Transverse colon (tissue), 4 donors: ENCODE measurements around the gene ZNF581. TPM values are rescaled to one million over a fixed set of nuclear protein-coding genes. Genes with fewer than 3 reads are reported as not detected.

Experiments used
- DNase-seq: peaks from one replicate; pipeline ENCODE4 v3.0.0-alpha.2; 2019
- H3K27ac ChIP-seq, 4 donors: fragments of 200-600 bp; sonication (generic); 2 replicates each; pipeline ENCODE4 v1.5.1; 2016 to 2018; ENCODE audit warnings: inconsistent platforms in 4 of 4
- H3K27me3 ChIP-seq: fragments of 200-600 bp; sonication (generic); 2 replicates; pipeline ENCODE4 v1.5.1; 2017; ENCODE audit warnings: inconsistent platforms
- H3K36me3 ChIP-seq, 4 donors: fragments of 200-600 bp; sonication (generic); 2 replicates each; pipeline ENCODE4 v1.5.1; 2017 to 2019; ENCODE audit warnings: inconsistent platforms in 4 of 4
- H3K4me1 ChIP-seq, 4 donors: fragments of 200-600 bp; sonication (generic); 2 replicates each; pipeline ENCODE4 v1.5.1; 2017 to 2020; ENCODE audit warnings: inconsistent platforms in 4 of 4
- H3K4me3 ChIP-seq, 4 donors: fragments of 200-600 bp; sonication (generic); 1 replicate in 1 of 4; 2 replicates in 3 of 4; pipeline versions ENCODE4 v1.5.1 to v1.6.1; 2017 to 2019; ENCODE audit warnings: inconsistent platforms in 4 of 4
- H3K9me3 ChIP-seq, 2 donors: fragments of 200-600 bp; sonication (generic); 2 replicates each; pipeline ENCODE4 v1.5.1; 2017 to 2019; ENCODE audit warnings: inconsistent platforms in 2 of 2
- CTCF ChIP-seq, 5 experiments: fragments of 200-600 bp in 3 of 5; fragments of 450-650 bp in 2 of 5; sonication (generic) in 3 of 5; IDR thresholded peaks; 1 replicate in 2 of 5; 2 replicates in 3 of 5; pipeline ENCODE4 v1.5.1; 2016 to 2017; ENCODE audit warnings: antibody characterized with exemption in 5 of 5, inconsistent platforms in 3 of 5, mild to moderate bottlenecking in 2 of 5, moderate library complexity in 1 of 5
- EP300 ChIP-seq: sonication (generic); formaldehyde crosslinking; IDR thresholded peaks from one replicate; pipeline ENCODE4 v1.6.1; 2017; ENCODE audit warnings: antibody characterized with exemption, low read depth
- POLR2A ChIP-seq: fragments of 450-650 bp; IDR thresholded peaks from one replicate; pipeline ENCODE4 v1.6.1; 2016; ENCODE audit warnings: antibody characterized with exemption, mild to moderate bottlenecking, moderate library complexity
- POLR2AphosphoS5 ChIP-seq, 3 donors: sonication (generic); formaldehyde crosslinking; IDR thresholded peaks; one replicate each; pipeline ENCODE4 v1.6.1; 2016; ENCODE audit warnings: antibody characterized with exemption in 3 of 3
- WGBS, 2 donors: methylation state at CpG; one replicate each; pipeline ENCODE4 v1.1.5; 2018; ENCODE audit warnings: low coverage in 1 of 2; 5-methylcytosine and 5-hydroxymethylcytosine counted together
- in situ Hi-C, 4 donors: fragments of 200-750 bp; cut with MboI; loops; one replicate each; pipeline versions ENCODE4 v1.15.0 to v1.15.1; 2017; ENCODE audit warnings: low sequenced_read_pairs in 3 of 4, low pct_ligation_motif_present in 1 of 4, low pct_unique_long_range_greater_than_20kb in 1 of 4
- intact Hi-C: fragments of 100-400 bp; cut with DNase I; formaldehyde crosslinking; loops from one replicate; pipeline ENCODE4 v1.15.1; 2023; ENCODE audit warnings: low total_unique reads
- total RNA-seq, 4 donors: library from RNA; depleted of rRNA; stranded (reverse); fragments of >200 nt; gene quantifications; one replicate each; pipeline ENCODE4 v1.1.0, GENCODE V29; 2016

ZNF581 gene
- total RNA-seq, 4 donors from 2014 or later = 4.1 to 19.7 (median 10.0) TPM

- no peak for TF ChIP-seq CTCF (IDR thresholded peaks at IDR 0.05)
- TF ChIP-seq POLR2A = no peak
- TF ChIP-seq EP300 = no peak
- TF ChIP-seq POLR2AphosphoS5 (IDR thresholded peaks at IDR 0.05) = no peak
- peaks cover 0 to 20% (median 5%) of the 10 kb centered on the region in 4 donors for H3K36me3 ChIP-seq
- intact Hi-C loops (loop anchor here (10.0 kb wide), 1 partner anchor 272 kb away; the partner anchor contains the start of genes RPL28 and TMEM238), in situ Hi-C loops (no loop called here)
- peaks cover 32 to 49% (median 41%) of the 10 kb centered on the region in 4 donors for H3K4me1 ChIP-seq
- DNase-seq = no peak
- H3K4me3 ChIP-seq = peak overlapping the region in 2 of 4 donors; percentile 66 to 93
- WGBS, 2 donors = 6 to 22% methylated on average over 3 to 18 of the region's 18 CpGs
- H3K27me3 ChIP-seq = no peaks in the 10 kb centered on the region
- peak overlapping the region in 2 of 4 donors; percentile 9 to 18 for H3K27ac ChIP-seq
- H3K9me3 ChIP-seq = no peaks in the 10 kb centered on the region
These were observed 13.7 kb downstream of the ZNF581 start for GRCh38 chr19:55656988-55657747.

- in situ Hi-C loops = no loop called here
- Histone ChIP-seq H3K4me3 (no peak overlapping the region), H3K9me3 (no peaks in the 10 kb centered on the region), H3K36me3 (peaks cover 0 to 38% (median 16%) of the 10 kb centered on the region in 4 donors), H3K27me3 (no peaks in the 10 kb centered on the region), H3K4me1 (peaks cover 32 to 41% (median 37%) of the 10 kb centered on the region in 4 donors), H3K27ac (no peak overlapping the region)
- 87% methylated on average over 36 of the region's 37 CpGs; no CpG with 5 or more reads in 1 of the 2 donors for whole genome bisulfite sequencing, 2 donors
- TF ChIP-seq POLR2AphosphoS5 (IDR thresholded peaks at IDR 0.05) (no peak), EP300 (no peak), POLR2A (no peak), CTCF (IDR thresholded peaks at IDR 0.05) (no peak)
- no peak for DNase-seq
- intact Hi-C loops = loop anchor here (10.0 kb wide), 1 partner anchor 274 kb away; the partner anchor contains the start of genes RPL28 and TMEM238
These were observed 15.5 kb downstream of the ZNF581 start for GRCh38 chr19:55658846-55659459.

- peaks cover 32 to 41% (median 37%) of the 10 kb centered on the region in 4 donors for H3K4me1 ChIP-seq
- H3K4me3 ChIP-seq = no peak overlapping the region
- H3K27ac ChIP-seq = no peak overlapping the region
- no peaks in the 10 kb centered on the region for H3K27me3 ChIP-seq
- H3K9me3 ChIP-seq = no peaks in the 10 kb centered on the region
- TF ChIP-seq EP300 (no peak), POLR2AphosphoS5 (IDR thresholded peaks at IDR 0.05) (no peak), POLR2A (no peak), CTCF (IDR thresholded peaks at IDR 0.05) (no peak)
- no peak for DNase-seq
- H3K36me3 ChIP-seq = peaks cover 0 to 45% (median 19%) of the 10 kb centered on the region in 4 donors
- 66 to 91% methylated on average over 4 to 9 of the region's 9 CpGs for WGBS, 2 donors
- in situ Hi-C loops = no loop called here
- intact Hi-C loops = loop anchor here (10.0 kb wide), 1 partner anchor 275 kb away; the partner anchor contains the start of genes RPL28 and TMEM238
These were observed 16.4 kb downstream of the ZNF581 start for GRCh38 chr19:55659822-55660221.

- H3K4me1 ChIP-seq = peaks cover 32 to 41% (median 37%) of the 10 kb centered on the region in 4 donors
- H3K4me3 ChIP-seq = no peak overlapping the region
- no peak for TF ChIP-seq POLR2AphosphoS5 (IDR thresholded peaks at IDR 0.05)
- TF ChIP-seq EP300 = no peak
- TF ChIP-seq CTCF (IDR thresholded peaks at IDR 0.05) = no peak
- TF ChIP-seq POLR2A = no peak
- in situ Hi-C loops = no loop called here
- no peaks in the 10 kb centered on the region for H3K9me3 ChIP-seq
- peaks cover 0 to 45% (median 20%) of the 10 kb centered on the region in 4 donors for H3K36me3 ChIP-seq
- intact Hi-C loops = no loop called here
- no peak for DNase-seq
- H3K27ac ChIP-seq = no peak overlapping the region
- H3K27me3 ChIP-seq = no peaks in the 10 kb centered on the region
- WGBS, 2 donors = 83% methylated on average over 12 of the region's 12 CpGs; no CpG with 5 or more reads in 1 of the 2 donors
These were observed 17.0 kb downstream of the ZNF581 start for GRCh38 chr19:55660404-55660803.
